CD14-positive monocyte (primary cell): ENCODE data around the gene SLC7A5. TPM values are rescaled to one million over a fixed set of nuclear protein-coding genes. Genes with fewer than 3 reads are reported as not detected.
A peak's percentile ranks its signal among the peaks of the same experiment; 100 is the strongest.
"Not testable (repeated sequence)": the region's sequence is repeated elsewhere in the genome, so short reads cannot be mapped to it uniquely, and the experiment has no call there.

ENCODE experiments used
- DNase-seq, 3 donors: peaks; one replicate each; pipeline ENCODE4 v3.0.0-alpha.2; 2011 to 2022
- H2AFZ ChIP-seq: 2 replicates; pipeline ENCODE4 v1.6.0; 2012; ENCODE audit warnings: mild to moderate bottlenecking, low read depth, low read length, inconsistent platforms; ENCODE audit not compliant: insufficient read depth, poor library complexity, severe bottlenecking
- H3K27ac ChIP-seq, 2 donors: 1 replicate in 1 of 2; 2 replicates in 1 of 2; pipeline ENCODE4 v1.5.1; 2012 to 2013; ENCODE audit warnings: low read length in 2 of 2, control low read depth in 1 of 2, inconsistent platforms in 1 of 2, low read depth in 1 of 2, mild to moderate bottlenecking in 1 of 2
- H3K27me3 ChIP-seq, 2 donors: one replicate each; pipeline versions ENCODE4 v1.6.0 to v1.6.1; 2011 to 2013; ENCODE audit warnings: low read length in 2 of 2; ENCODE audit not compliant: control insufficient read depth in 2 of 2, insufficient read depth in 2 of 2
- H3K36me3 ChIP-seq, 2 donors: replicated peaks in 1 of 2; 1 replicate in 1 of 2; 2 replicates in 1 of 2; pipeline versions ENCODE4 v1.5.1 to v1.6.1; 2012 to 2013; ENCODE audit warnings: low read length in 2 of 2, control low read depth in 1 of 2, inconsistent platforms in 1 of 2, mild to moderate bottlenecking in 1 of 2; ENCODE audit not compliant: insufficient read depth in 2 of 2, control insufficient read depth in 1 of 2
- H3K4me1 ChIP-seq, 2 donors: 1 replicate in 1 of 2; 2 replicates in 1 of 2; pipeline versions ENCODE4 v1.5.1 to v1.6.1; 2012 to 2013; ENCODE audit warnings: low read length in 2 of 2, control low read depth in 1 of 2, inconsistent platforms in 1 of 2, mild to moderate bottlenecking in 1 of 2, moderate library complexity in 1 of 2; ENCODE audit not compliant: insufficient read depth in 2 of 2, control insufficient read depth in 1 of 2
- H3K4me2 ChIP-seq: replicated peaks from 2 replicates; pipeline ENCODE3; 2012; ENCODE audit warnings: low read length, moderate library complexity, mild to moderate bottlenecking; ENCODE audit not compliant: poor library complexity, severe bottlenecking; ENCODE audit errors: extremely low read depth
- H3K4me3 ChIP-seq, 3 experiments: fragments of 200-600 bp in 1 of 3; sonication (generic) in 1 of 3; replicated peaks in 1 of 3; 1 replicate in 2 of 3; 2 replicates in 1 of 3; pipeline ENCODE4 v1.5.1; 2011 to 2013; ENCODE audit warnings: low read length in 3 of 3, mild to moderate bottlenecking in 3 of 3, control low read depth in 2 of 3, low read depth in 2 of 3, inconsistent platforms in 1 of 3, moderate library complexity in 1 of 3
- H3K79me2 ChIP-seq: 2 replicates; pipeline ENCODE4 v1.6.0; 2012; ENCODE audit warnings: mild to moderate bottlenecking, control low read depth, inconsistent platforms, low read length, moderate library complexity; ENCODE audit not compliant: insufficient read depth
- H3K9ac ChIP-seq: 2 replicates; pipeline ENCODE4 v1.6.0; 2017; ENCODE audit warnings: low read length, mild to moderate bottlenecking; ENCODE audit not compliant: insufficient read depth, poor library complexity, severe bottlenecking
- H3K9me3 ChIP-seq, 2 donors: replicated peaks in 1 of 2; 1 replicate in 1 of 2; 2 replicates in 1 of 2; pipeline versions ENCODE4 v1.5.1 to v1.6.1; 2012 to 2013; ENCODE audit warnings: low read length in 2 of 2, control low read depth in 1 of 2; ENCODE audit not compliant: control insufficient read depth in 1 of 2, insufficient read depth in 1 of 2
- H4K20me1 ChIP-seq: 2 replicates; pipeline ENCODE4 v1.6.0; 2012; ENCODE audit warnings: mild to moderate bottlenecking, low read length, control low read depth, moderate library complexity; ENCODE audit not compliant: insufficient read depth
- H3K27ac Mint-ChIP-seq, 7 donors: one replicate each; pipeline ENCODE4 v1.8.0; 2020; ENCODE audit warnings: mild to moderate bottlenecking in 7 of 7, mixed read lengths in 7 of 7, moderate library complexity in 6 of 7, inconsistent platforms in 2 of 7
- H3K27me3 Mint-ChIP-seq, 3 donors: one replicate each; pipeline ENCODE4 v1.8.0; 2021 to 2022; ENCODE audit warnings: low read depth in 3 of 3, mild to moderate bottlenecking in 3 of 3, mixed read lengths in 3 of 3, moderate library complexity in 3 of 3, inconsistent platforms in 1 of 3
- H3K36me3 Mint-ChIP-seq, 2 donors: one replicate each; pipeline ENCODE4 v1.8.0; 2020; ENCODE audit warnings: mixed read lengths in 2 of 2, inconsistent platforms in 1 of 2, mild to moderate bottlenecking in 1 of 2
- H3K4me1 Mint-ChIP-seq: one replicate; pipeline ENCODE4 v1.8.0; 2020; ENCODE audit warnings: mild to moderate bottlenecking, mixed read lengths
- H3K4me3 Mint-ChIP-seq, 2 donors: one replicate each; pipeline ENCODE4 v1.8.0; 2020; ENCODE audit warnings: mild to moderate bottlenecking in 2 of 2, mixed read lengths in 2 of 2, moderate library complexity in 1 of 2
- H3K9me3 Mint-ChIP-seq, 7 donors: one replicate each; pipeline ENCODE4 v1.8.0; 2020 to 2022; ENCODE audit warnings: mixed read lengths in 7 of 7, mild to moderate bottlenecking in 6 of 7, moderate library complexity in 6 of 7, inconsistent platforms in 2 of 7
- WGBS: methylation state at CpG from one replicate; pipeline ENCODE4 v1.1.5; 2013; ENCODE audit warnings: missing lambda C conversion rate; ENCODE audit not compliant: insufficient coverage; 5-methylcytosine and 5-hydroxymethylcytosine counted together
- intact Hi-C, 2 donors: fragments of 100-400 bp; cut with micrococcal nuclease; formaldehyde crosslinking; loops; one replicate each; pipeline versions ENCODE4 v1.15.0 to v1.15.1; 2023
- polyA plus RNA-seq, 3 donors: library from polyadenylated mRNA; depleted of rRNA in 1 of 3; unstranded in 2 of 3; stranded (reverse) in 1 of 3; fragments of 300-500 nt in 2 of 3; fragments of >200 nt in 1 of 3; fragmentation: Illumina TruSeq in 2 of 3; gene quantifications; 1 replicate in 2 of 3; 2 replicates in 1 of 3; pipeline ENCODE4 v1.2.3, GENCODE V29; 2012 to 2021
- TF ChIP-seq, protein P1 (sequence below): fragments of 200-600 bp; IDR thresholded peaks from one replicate; pipeline ENCODE4 v1.8.0; 2022; ENCODE audit warnings: antibody characterized with exemption, mild to moderate bottlenecking

The SLC7A5 gene
- polyA plus RNA-seq, 3 donors = 0.40 to 5.8 (median 1.1) TPM

- peaks cover 17% of the 10 kb centered on the region for H3K4me1 Mint-ChIP-seq
- Histone ChIP-seq H3K9me3 (no peaks in the 10 kb centered on the region), H3K4me3 (no peak overlapping the region), H3K79me2 (no peaks in the 10 kb centered on the region), H3K27ac (no peak overlapping the region), H3K27me3 (no peaks in the 10 kb centered on the region), H3K4me1 (peaks cover 17 to 19% of the 10 kb centered on the region in 2 donors), H2AFZ (no peak overlapping the region), H3K4me2 (no peak overlapping the region), H3K9ac (no peak overlapping the region), H3K36me3 (no peaks in the 10 kb centered on the region), H4K20me1 (no peaks in the 10 kb centered on the region)
- H3K27ac Mint-ChIP-seq = peak overlapping the region in 1 of 7 donors; percentile 50
- DNase-seq = no peak
- peaks cover 0 to 8% (median 3%) of the 10 kb centered on the region in 3 donors for H3K27me3 Mint-ChIP-seq
- intact Hi-C loops = loop anchor here in 1 of 2 donors (5.0 kb wide), 1 partner anchor 32 kb away; no protein-coding TSS in a partner anchor
- TF ChIP-seq, protein P1, sequence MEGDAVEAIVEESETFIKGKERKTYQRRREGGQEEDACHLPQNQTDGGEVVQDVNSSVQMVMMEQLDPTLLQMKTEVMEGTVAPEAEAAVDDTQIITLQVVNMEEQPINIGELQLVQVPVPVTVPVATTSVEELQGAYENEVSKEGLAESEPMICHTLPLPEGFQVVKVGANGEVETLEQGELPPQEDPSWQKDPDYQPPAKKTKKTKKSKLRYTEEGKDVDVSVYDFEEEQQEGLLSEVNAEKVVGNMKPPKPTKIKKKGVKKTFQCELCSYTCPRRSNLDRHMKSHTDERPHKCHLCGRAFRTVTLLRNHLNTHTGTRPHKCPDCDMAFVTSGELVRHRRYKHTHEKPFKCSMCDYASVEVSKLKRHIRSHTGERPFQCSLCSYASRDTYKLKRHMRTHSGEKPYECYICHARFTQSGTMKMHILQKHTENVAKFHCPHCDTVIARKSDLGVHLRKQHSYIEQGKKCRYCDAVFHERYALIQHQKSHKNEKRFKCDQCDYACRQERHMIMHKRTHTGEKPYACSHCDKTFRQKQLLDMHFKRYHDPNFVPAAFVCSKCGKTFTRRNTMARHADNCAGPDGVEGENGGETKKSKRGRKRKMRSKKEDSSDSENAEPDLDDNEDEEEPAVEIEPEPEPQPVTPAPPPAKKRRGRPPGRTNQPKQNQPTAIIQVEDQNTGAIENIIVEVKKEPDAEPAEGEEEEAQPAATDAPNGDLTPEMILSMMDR = no peak
- H3K9me3 Mint-ChIP-seq = peaks cover 0 to 11% (median 7%) of the 10 kb centered on the region in 7 donors
- WGBS = 57% methylated on average over 18 of the region's 24 CpGs
- no peak overlapping the region for H3K4me3 Mint-ChIP-seq
- H3K36me3 Mint-ChIP-seq = no peaks in the 10 kb centered on the region
Observed at GRCh38 chr16:87874639-87875427, 5.5 kb upstream of the SLC7A5 start.

GRCh38 chr16:87870418-87871291, 1.3 kb upstream of the SLC7A5 start:
- not testable (repeated sequence) for H3K9me3 Mint-ChIP-seq, H3K36me3 Mint-ChIP-seq, H3K9me3 ChIP-seq, H3K79me2 ChIP-seq, H3K27me3 Mint-ChIP-seq, H3K27me3 ChIP-seq, H3K36me3 ChIP-seq
- H3K27ac ChIP-seq = peak overlapping the region; percentile 68 to 78
- peaks cover 18% of the 10 kb centered on the region for H4K20me1 ChIP-seq
- intact Hi-C loops = loop anchor here (1.0 to 5.0 kb wide), 6 partner anchors 20 to 92 kb away; no protein-coding TSS in a partner anchor
- Mint-ChIP-seq H3K4me1 (peaks cover 42% of the 10 kb centered on the region), H3K4me3 (peak overlapping the region; percentile 51), H3K27ac (peak overlapping the region; percentile 89 to 95 (median 93))
- peak; percentile 65 to 84 (median 80) for DNase-seq
- H2AFZ ChIP-seq = peak overlapping the region; percentile 29
- peak overlapping the region; percentile 42 for H3K9ac ChIP-seq
- peaks cover 36 to 45% of the 10 kb centered on the region in 2 donors for H3K4me1 ChIP-seq
- H3K4me3 ChIP-seq = peak overlapping the region in 1 of 3 experiments; percentile 9
- 88% methylated on average over 10 of the region's 24 CpGs for WGBS
- H3K4me2 ChIP-seq = peak overlapping the region; percentile 29

- H3K36me3 ChIP-seq, H3K27me3 ChIP-seq, H3K27me3 Mint-ChIP-seq, H3K9me3 Mint-ChIP-seq, H3K36me3 Mint-ChIP-seq, H3K79me2 ChIP-seq, H3K27ac ChIP-seq, H3K9me3 ChIP-seq, H3K9ac ChIP-seq, H3K4me3 ChIP-seq, H2AFZ ChIP-seq, DNase-seq, H3K4me2 ChIP-seq: not testable (repeated sequence)
- peak overlapping the region in 1 of 2 donors; percentile 48 for H3K4me3 Mint-ChIP-seq
- Histone ChIP-seq H4K20me1 (peaks cover 25% of the 10 kb centered on the region), H3K4me1 (peaks cover 36 to 45% of the 10 kb centered on the region in 2 donors)
- peaks cover 42% of the 10 kb centered on the region for H3K4me1 Mint-ChIP-seq
- 94% methylated on average over 11 of the region's 18 CpGs for WGBS
- peak overlapping the region in 5 of 7 donors; percentile 15 to 68 (median 54) for H3K27ac Mint-ChIP-seq
- intact Hi-C loops = loop anchor here (2.0 to 5.0 kb wide), 4 partner anchors 19 to 91 kb away; no protein-coding TSS in a partner anchor
Observed at GRCh38 chr16:87869879-87870417, 641 bp upstream of the SLC7A5 start.
